Spinal cord (tissue), 10 donors: ENCODE measurements around the gene GPRC5C. TPM values are rescaled to one million over a fixed set of nuclear protein-coding genes. Genes with fewer than 3 reads are reported as not detected.
"Not testable (repeated sequence)": the region's sequence is repeated elsewhere in the genome, so short reads cannot be mapped to it uniquely, and the experiment has no call there.

Source experiments
- DNase-seq, 6 donors: peaks; one replicate each; pipeline versions ENCODE4 v3.0.0 to v3.0.0-alpha.2; 2013 to 2015; ENCODE audit warnings: low spot score in 6 of 6, low read depth in 4 of 6
- H3K27ac ChIP-seq: one replicate; pipeline ENCODE4 v1.5.1; 2013; ENCODE audit warnings: low read depth, low read length, control low read depth
- H3K27me3 ChIP-seq: one replicate; pipeline ENCODE4 v1.6.1; 2013; ENCODE audit warnings: low read length; ENCODE audit not compliant: control insufficient read depth, insufficient read depth
- H3K36me3 ChIP-seq: one replicate; pipeline ENCODE4 v1.6.1; 2013; ENCODE audit warnings: low read length; ENCODE audit not compliant: control insufficient read depth, insufficient read depth
- H3K4me1 ChIP-seq: one replicate; pipeline ENCODE4 v1.6.1; 2013; ENCODE audit warnings: low read length; ENCODE audit not compliant: control insufficient read depth, insufficient read depth
- H3K4me3 ChIP-seq: one replicate; pipeline ENCODE4 v1.5.1; 2013; ENCODE audit warnings: low read depth, low read length, control low read depth
- H3K9me3 ChIP-seq: one replicate; pipeline ENCODE4 v1.6.1; 2013; ENCODE audit warnings: low read length; ENCODE audit not compliant: control insufficient read depth, insufficient read depth
- WGBS: methylation state at CpG from one replicate; pipeline ENCODE4 v1.1.5; 2013; ENCODE audit warnings: missing lambda C conversion rate; ENCODE audit not compliant: insufficient coverage; 5-methylcytosine and 5-hydroxymethylcytosine counted together
- polyA plus RNA-seq, 2 donors: library from polyadenylated mRNA; unstranded; fragments of 120-200 nt; gene quantifications; one replicate each; pipeline ENCODE4 v1.2.1, GENCODE V29; 2013; ENCODE audit not compliant: insufficient read length in 2 of 2
- total RNA-seq, 2 donors: library from RNA; depleted of rRNA in 1 of 2; stranded (reverse); fragments of 120-200 nt in 1 of 2; fragments of >200 nt in 1 of 2; gene quantifications; one replicate each; pipeline versions ENCODE4 v1.2.3 to v1.2.4, GENCODE V29; 2013 to 2014
- donor health status: healthy.

The GPRC5C gene
- total and polyA plus RNA-seq, 4 donors = 10.4 to 98.7 (median 17.7) TPM

DNA sequence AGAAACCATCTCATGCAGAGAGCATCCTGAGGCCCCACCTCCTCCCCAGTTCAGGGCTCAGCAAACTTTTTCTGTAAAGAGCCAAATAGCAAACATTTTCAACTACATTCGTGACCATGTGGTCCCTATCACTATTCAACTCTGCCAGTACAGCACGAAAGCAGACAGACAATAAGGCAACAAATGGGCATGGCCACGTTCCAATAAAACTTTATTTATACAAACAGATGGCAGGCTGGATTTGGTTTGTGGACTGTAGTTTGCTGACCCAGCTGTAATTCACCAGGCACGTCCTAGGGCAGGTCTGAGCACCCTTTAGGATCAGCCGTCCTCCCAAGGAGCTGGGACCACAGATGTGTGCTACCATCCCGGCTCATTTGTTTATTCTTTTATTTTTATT lies 27.1 kb upstream of the GPRC5C start:
- Histone ChIP-seq H3K9me3 (no peaks in the 10 kb centered on the region), H3K27ac (no peak overlapping the region), H3K36me3 (no peaks in the 10 kb centered on the region), H3K4me1 (peaks cover 9% of the 10 kb centered on the region), H3K4me3 (no peak overlapping the region), H3K27me3 (no peaks in the 10 kb centered on the region)
- DNase-seq = no peak
- 20% methylated on average over 1 of the region's 6 CpGs for WGBS

DNA sequence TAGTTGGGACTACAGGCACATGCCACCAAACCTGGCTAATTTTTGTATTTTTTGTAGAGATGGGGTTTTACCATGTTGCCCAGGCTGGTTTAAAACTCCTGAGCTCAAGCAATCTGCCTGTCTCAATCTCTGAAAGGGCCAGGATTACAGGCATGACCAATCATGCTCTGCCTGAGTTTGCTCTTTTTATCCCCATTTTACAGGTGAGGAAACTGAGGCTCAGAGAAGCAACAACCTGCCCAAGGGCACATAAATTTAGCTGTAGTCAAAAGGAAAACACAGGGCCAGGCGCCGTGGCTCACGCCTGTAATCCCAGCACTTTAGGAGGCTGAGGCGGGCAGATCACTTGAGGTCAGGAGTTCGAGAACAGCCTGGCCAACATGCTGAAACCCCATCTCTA lies 26.6 kb upstream of the GPRC5C start:
- not testable (repeated sequence) for DNase-seq, H3K4me1 ChIP-seq, H3K27me3 ChIP-seq, H3K9me3 ChIP-seq, H3K4me3 ChIP-seq, H3K36me3 ChIP-seq, H3K27ac ChIP-seq
- 100% methylated on average over 5 of the region's 5 CpGs for WGBS

- DNase-seq = no peak
- H3K4me3 ChIP-seq = no peak overlapping the region
- H3K4me1 ChIP-seq = peaks cover 9% of the 10 kb centered on the region
- no peaks in the 10 kb centered on the region for H3K36me3 ChIP-seq
- no peak overlapping the region for H3K27ac ChIP-seq
- WGBS = 66% methylated on average over 2 of the region's 5 CpGs
- no peaks in the 10 kb centered on the region for H3K27me3 ChIP-seq
- no peaks in the 10 kb centered on the region for H3K9me3 ChIP-seq
These were observed 24.5 kb upstream of the GPRC5C start for GRCh38 chr17:74407384-74407783.

DNA sequence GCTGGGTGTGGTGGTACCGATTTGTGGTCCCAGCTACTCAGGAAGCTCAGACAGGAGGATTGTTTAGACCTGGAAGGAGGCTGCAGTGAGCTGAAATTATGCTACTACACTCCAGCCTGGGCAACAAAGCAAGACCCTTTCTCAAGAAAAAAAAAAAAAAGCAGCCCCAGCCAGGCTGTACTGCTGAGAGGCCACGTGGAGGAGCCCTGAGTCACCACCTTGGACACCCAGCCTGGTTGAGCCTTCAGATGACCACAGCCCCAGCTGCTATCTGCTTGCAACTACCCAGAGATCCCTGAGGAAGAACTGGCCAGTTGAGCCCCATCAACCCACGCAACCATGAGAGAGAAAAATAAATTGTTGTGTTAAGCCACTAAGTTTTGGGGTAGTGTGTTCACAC lies 23.6 kb upstream of the GPRC5C start:
- DNase-seq = no peak
- Histone ChIP-seq H3K36me3 (no peaks in the 10 kb centered on the region), H3K9me3 (no peaks in the 10 kb centered on the region), H3K27ac (no peak overlapping the region), H3K4me1 (peaks cover 9% of the 10 kb centered on the region), H3K27me3 (no peaks in the 10 kb centered on the region), H3K4me3 (no peak overlapping the region)
- WGBS = 60% methylated on average over 1 of the region's 3 CpGs

DNA sequence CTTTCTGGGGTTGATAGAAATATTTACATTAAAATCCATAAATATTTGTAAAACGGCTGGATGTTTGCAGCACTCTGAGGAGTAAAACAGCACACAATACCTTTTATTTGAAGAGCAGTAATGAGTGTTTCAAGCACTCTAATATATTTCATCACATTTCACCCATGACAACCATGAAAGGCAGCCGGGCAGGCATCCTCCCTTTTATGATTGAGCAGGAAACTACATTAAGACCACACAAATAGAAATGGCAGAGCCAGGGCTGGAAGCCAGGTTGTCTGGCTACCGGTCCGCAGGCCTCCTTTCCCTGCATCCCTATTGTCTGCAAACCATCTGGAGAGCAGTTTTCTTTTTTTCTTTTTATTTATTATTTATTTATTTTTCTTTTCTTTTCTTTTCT lies 23.1 kb upstream of the GPRC5C start:
- H3K9me3 ChIP-seq = no peaks in the 10 kb centered on the region
- peak in 1 of 6 donors; percentile 34 for DNase-seq
- 22% methylated on average over 1 of the region's 4 CpGs for WGBS
- H3K4me1 ChIP-seq = peaks cover 7% of the 10 kb centered on the region
- H3K4me3 ChIP-seq = no peak overlapping the region
- no peak overlapping the region for H3K27ac ChIP-seq
- no peaks in the 10 kb centered on the region for H3K36me3 ChIP-seq
- H3K27me3 ChIP-seq = no peaks in the 10 kb centered on the region

DNA sequence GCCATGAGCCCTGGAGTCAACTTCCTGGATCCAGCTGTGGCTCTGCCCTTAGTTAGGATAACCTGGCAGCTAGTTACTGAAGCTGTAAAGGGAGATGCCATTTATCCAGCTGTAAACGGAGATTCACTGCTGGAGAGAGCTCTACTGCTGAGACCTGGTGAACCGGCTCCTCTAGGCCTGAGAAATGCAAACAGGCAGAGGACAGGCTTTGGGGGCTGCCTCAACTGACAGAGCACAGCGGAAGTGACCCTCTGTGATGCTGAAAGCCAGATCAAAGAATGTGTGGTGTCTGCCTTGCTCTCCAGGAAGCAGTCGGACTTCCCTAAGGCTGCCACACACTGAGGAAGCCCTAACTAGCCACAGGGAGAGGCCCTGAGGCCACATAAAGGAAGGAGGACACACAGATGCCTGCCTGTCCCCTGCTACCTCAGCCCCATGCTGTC lies 21.9 kb upstream of the GPRC5C start:
- H3K27ac ChIP-seq = no peak overlapping the region
- DNase-seq = no peak
- H3K27me3 ChIP-seq = no peaks in the 10 kb centered on the region
- no peak overlapping the region for H3K4me3 ChIP-seq
- no peaks in the 10 kb centered on the region for H3K9me3 ChIP-seq
- WGBS = 71% methylated on average over 4 of the region's 4 CpGs
- no peaks in the 10 kb centered on the region for H3K36me3 ChIP-seq
- peaks cover 6% of the 10 kb centered on the region for H3K4me1 ChIP-seq

GRCh38 chr17:74412581-74412980 lies 19.3 kb upstream of the GPRC5C start:
- Histone ChIP-seq H3K4me3 (no peak overlapping the region), H3K27me3 (no peaks in the 10 kb centered on the region), H3K36me3 (no peaks in the 10 kb centered on the region), H3K9me3 (no peaks in the 10 kb centered on the region), H3K4me1 (peaks cover 2% of the 10 kb centered on the region), H3K27ac (no peak overlapping the region)
- no peak for DNase-seq
- WGBS = 92% methylated on average over 3 of the region's 8 CpGs

DNA sequence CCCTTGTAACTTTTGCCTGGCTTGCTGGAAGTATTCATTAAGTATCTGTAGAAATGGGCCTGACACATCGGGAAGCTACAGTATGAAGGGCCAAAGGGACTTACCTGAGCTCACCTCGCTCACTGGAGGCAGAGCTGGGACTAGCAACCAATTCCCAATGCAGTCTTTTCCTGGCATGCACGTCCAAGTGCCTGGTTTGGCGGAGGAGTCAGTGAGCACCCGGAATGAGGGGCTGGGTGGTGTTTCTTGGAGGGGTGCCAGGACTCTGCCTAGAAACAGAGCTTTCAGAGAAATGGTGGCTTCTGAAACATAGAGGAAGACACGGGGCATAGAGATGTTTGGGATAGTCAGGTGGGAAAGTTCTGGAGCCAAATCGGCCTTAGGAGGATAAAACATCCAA lies 18.4 kb upstream of the GPRC5C start:
- no peaks in the 10 kb centered on the region for H3K36me3 ChIP-seq
- WGBS = 62% methylated on average over 7 of the region's 7 CpGs
- no peak overlapping the region for H3K27ac ChIP-seq
- no peak overlapping the region for H3K4me3 ChIP-seq
- no peaks in the 10 kb centered on the region for H3K9me3 ChIP-seq
- no peak for DNase-seq
- H3K4me1 ChIP-seq = peaks cover 2% of the 10 kb centered on the region
- H3K27me3 ChIP-seq = no peaks in the 10 kb centered on the region

GRCh38 chr17:74414510-74414909 lies 17.4 kb upstream of the GPRC5C start:
- Histone ChIP-seq H3K4me1 (peaks cover 2% of the 10 kb centered on the region), H3K9me3 (no peaks in the 10 kb centered on the region), H3K27me3 (no peaks in the 10 kb centered on the region), H3K27ac (no peak overlapping the region), H3K4me3 (no peak overlapping the region), H3K36me3 (no peaks in the 10 kb centered on the region)
- 95% methylated on average over 3 of the region's 3 CpGs for WGBS
- no peak for DNase-seq

GRCh38 chr17:74415608-74416396 lies 16.1 kb upstream of the GPRC5C start:
- no peaks in the 10 kb centered on the region for H3K36me3 ChIP-seq
- H3K4me1 ChIP-seq = peaks cover 2% of the 10 kb centered on the region
- 91% methylated on average over 13 of the region's 13 CpGs for WGBS
- no peak overlapping the region for H3K4me3 ChIP-seq
- no peak for DNase-seq
- H3K27ac ChIP-seq = no peak overlapping the region
- H3K27me3 ChIP-seq = no peaks in the 10 kb centered on the region
- no peaks in the 10 kb centered on the region for H3K9me3 ChIP-seq
